Neural cell (in vitro differentiated cells): Measurements from ENCODE around the gene ADAMTS4. TPM values are rescaled to one million over a fixed set of nuclear protein-coding genes. Genes with fewer than 3 reads are reported as not detected.

Source experiments
- H2AFZ ChIP-seq: fragments of 200-600, 300-800 bp; sonication (generic), shearing (Covaris generic); 2 replicates; pipeline ENCODE4 v1.6.0; 2014; ENCODE audit warnings: low read depth, mild to moderate bottlenecking, antibody characterized with exemption, low read length, moderate library complexity
- H3F3A ChIP-seq: fragments of 200-600 bp; shearing (Covaris generic); 2 replicates; pipeline ENCODE4 v1.6.1; 2016; ENCODE audit warnings: mild to moderate bottlenecking, moderate library complexity, mixed read lengths, antibody characterized with exemption, low read length; ENCODE audit not compliant: insufficient read depth, poor library complexity, severe bottlenecking
- H3K27ac ChIP-seq: fragments of 200-600, 300-800 bp; sonication (generic), shearing (Covaris generic); 2 replicates; pipeline ENCODE4 v1.5.1; 2014; ENCODE audit warnings: mild to moderate bottlenecking, low read length, moderate library complexity
- H3K27me3 ChIP-seq: fragments of 300-800, 200-600 bp; sonication (generic), shearing (Covaris generic); 2 replicates; pipeline ENCODE4 v1.6.0; 2014; ENCODE audit warnings: mild to moderate bottlenecking, low read depth, low read length, moderate library complexity; ENCODE audit not compliant: insufficient read depth
- H3K36me3 ChIP-seq: fragments of 300-800, 200-600 bp; sonication (generic), shearing (Covaris generic); 2 replicates; pipeline ENCODE4 v1.5.1; 2014; ENCODE audit warnings: mild to moderate bottlenecking, antibody characterized with exemption, low read length, moderate library complexity; ENCODE audit not compliant: insufficient read depth
- H3K4me2 ChIP-seq: fragments of 300-800, 200-600 bp; sonication (generic), shearing (Covaris generic); 2 replicates; pipeline ENCODE4 v1.6.0; 2014; ENCODE audit warnings: mild to moderate bottlenecking, low read length
- H3K4me3 ChIP-seq: fragments of 300-800, 200-600 bp; sonication (generic), shearing (Covaris generic); 2 replicates; pipeline ENCODE4 v1.5.1; 2014; ENCODE audit warnings: mild to moderate bottlenecking, low read length, moderate library complexity
- H3K79me2 ChIP-seq: fragments of 200-600 bp; shearing (Covaris generic); replicated peaks from 2 replicates; pipeline ENCODE4 v1.6.0; 2014; ENCODE audit warnings: mild to moderate bottlenecking, low read length, moderate library complexity; ENCODE audit not compliant: insufficient read depth
- H3K9ac ChIP-seq: fragments of 300-800, 200-600 bp; sonication (generic), shearing (Covaris generic); 2 replicates; pipeline ENCODE4 v1.6.1; 2016; ENCODE audit warnings: mild to moderate bottlenecking, low read length, mixed read lengths
- H3K9me2 ChIP-seq: fragments of 200-600 bp; shearing (Covaris generic); 2 replicates; pipeline ENCODE4 v1.6.1; 2016; ENCODE audit warnings: mild to moderate bottlenecking, low read length, mixed read lengths; ENCODE audit not compliant: insufficient read depth
- H3K9me3 ChIP-seq: fragments of 200-600, 300-800 bp; sonication (generic), shearing (Covaris generic); 2 replicates; pipeline ENCODE4 v1.6.1; 2016; ENCODE audit warnings: mild to moderate bottlenecking, mixed run types, low read length, moderate library complexity, mixed read lengths
- H4K20me1 ChIP-seq: fragments of 200-600 bp; shearing (Covaris generic); 2 replicates; pipeline ENCODE4 v1.6.1; 2016; ENCODE audit warnings: mild to moderate bottlenecking, mixed run types; ENCODE audit not compliant: insufficient read depth
- EP300 ChIP-seq: fragments of 450-650 bp; conservative IDR thresholded peaks from 2 replicates; pipeline ENCODE4 v1.6.1; 2014; ENCODE audit warnings: antibody characterized with exemption, mild to moderate bottlenecking, moderate library complexity; ENCODE audit not compliant: poor library complexity, severe bottlenecking
- EZH2 ChIP-seq: fragments of 200-600, 300-800 bp; shearing (Covaris generic), sonication (generic); IDR thresholded peaks from 2 replicates; pipeline ENCODE4 v1.6.1; 2014; ENCODE audit warnings: antibody characterized with exemption, low read length, borderline replicate concordance, mild to moderate bottlenecking; ENCODE audit not compliant: insufficient read depth, poor library complexity, severe bottlenecking
- MXI1 ChIP-seq: fragments of 450-650 bp; conservative IDR thresholded peaks from 2 replicates; pipeline ENCODE4 v1.6.1; 2014; ENCODE audit warnings: antibody characterized with exemption, mild to moderate bottlenecking; ENCODE audit not compliant: poor library complexity, severe bottlenecking
- POLR2AphosphoS5 ChIP-seq: IDR thresholded peaks from 2 replicates; pipeline ENCODE4 v1.6.1; 2012
- RAD21 ChIP-seq: fragments of 450-650 bp; conservative IDR thresholded peaks from 2 replicates; pipeline ENCODE4 v1.6.1; 2014; ENCODE audit warnings: antibody characterized with exemption, mild to moderate bottlenecking, moderate library complexity
- SMC3 ChIP-seq: fragments of 450-650 bp; conservative IDR thresholded peaks from 2 replicates; pipeline ENCODE4 v1.6.1; 2014; ENCODE audit warnings: antibody characterized with exemption, mild to moderate bottlenecking, moderate library complexity; ENCODE audit not compliant: poor library complexity
- TAF1 ChIP-seq: IDR thresholded peaks from 2 replicates; pipeline ENCODE4 v1.6.1; 2012; ENCODE audit warnings: low read depth
- polyA plus RNA-seq: library from polyadenylated mRNA; depleted of rRNA; stranded (reverse); fragments of >200 nt; gene quantifications from 2 replicates; pipeline ENCODE4 v1.2.3, GENCODE V29; 2014
- TF ChIP-seq, protein P1 (sequence below): fragments of 450-650 bp; IDR thresholded peaks from 2 replicates; pipeline ENCODE4 v1.5.1; 2014; ENCODE audit warnings: antibody characterized with exemption, mild to moderate bottlenecking, moderate library complexity; ENCODE audit not compliant: poor library complexity, severe bottlenecking
- TF ChIP-seq, protein P2 (sequence below): IDR thresholded peaks from 2 replicates; pipeline ENCODE4 v1.6.1; 2012; ENCODE audit warnings: borderline replicate concordance

The ADAMTS4 gene
- polyA plus RNA-seq, 1 donor from 2014 or later: 0.04 TPM

DNA sequence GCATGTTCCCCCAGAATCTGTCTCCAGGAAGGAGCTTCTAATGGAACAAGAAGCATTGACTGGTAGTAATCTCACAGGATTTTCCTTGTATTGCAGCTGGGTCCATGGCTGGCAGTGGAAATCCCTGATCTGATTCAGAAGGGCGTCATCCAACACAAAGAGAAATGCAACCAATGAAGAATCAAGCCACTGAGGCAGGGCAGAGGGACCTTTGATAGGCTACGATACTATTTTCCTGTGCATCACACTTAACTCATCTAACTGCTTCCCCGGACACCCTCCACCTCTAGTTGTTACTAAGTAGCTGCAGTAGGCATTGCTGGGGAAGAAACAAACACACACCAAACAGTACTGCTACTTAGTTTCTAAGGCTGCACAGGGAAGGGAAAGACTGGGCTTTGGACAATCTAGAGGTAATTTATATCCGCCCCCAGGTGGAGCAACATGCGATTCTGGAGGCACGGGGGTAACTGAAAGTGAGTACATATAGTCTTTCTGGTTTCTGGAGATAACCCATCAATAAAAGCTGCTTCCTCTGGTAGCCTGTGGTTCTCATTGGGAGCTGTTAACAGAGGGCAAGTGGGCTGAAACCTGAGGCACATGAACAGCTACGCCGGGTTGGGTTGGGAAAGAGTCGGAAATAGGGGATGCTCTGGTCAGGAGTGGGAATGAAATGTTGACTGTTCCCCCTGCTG, 40.4 kb downstream of the ADAMTS4 start:
- peak overlapping the region; percentile 98 for H3K4me3 ChIP-seq
- peak overlapping the region; percentile 87 for H3K27ac ChIP-seq
- H4K20me1 ChIP-seq: no peaks in the 10 kb centered on the region
- no peaks in the 10 kb centered on the region for H3K36me3 ChIP-seq
- H3K4me2 ChIP-seq: peak overlapping the region; percentile 89
- no peaks in the 10 kb centered on the region for H3K27me3 ChIP-seq
- peaks cover 11% of the 10 kb centered on the region for H3K79me2 ChIP-seq
- H3K9me2 ChIP-seq: no peaks in the 10 kb centered on the region
- no peaks in the 10 kb centered on the region for H3F3A ChIP-seq
- TF ChIP-seq EP300: no peak
- TF ChIP-seq RAD21: no peak
- TF ChIP-seq POLR2AphosphoS5: no peak
- TF ChIP-seq SMC3: no peak
- no peak for TF ChIP-seq TAF1
- TF ChIP-seq EZH2: no peak
- TF ChIP-seq, protein P1, sequence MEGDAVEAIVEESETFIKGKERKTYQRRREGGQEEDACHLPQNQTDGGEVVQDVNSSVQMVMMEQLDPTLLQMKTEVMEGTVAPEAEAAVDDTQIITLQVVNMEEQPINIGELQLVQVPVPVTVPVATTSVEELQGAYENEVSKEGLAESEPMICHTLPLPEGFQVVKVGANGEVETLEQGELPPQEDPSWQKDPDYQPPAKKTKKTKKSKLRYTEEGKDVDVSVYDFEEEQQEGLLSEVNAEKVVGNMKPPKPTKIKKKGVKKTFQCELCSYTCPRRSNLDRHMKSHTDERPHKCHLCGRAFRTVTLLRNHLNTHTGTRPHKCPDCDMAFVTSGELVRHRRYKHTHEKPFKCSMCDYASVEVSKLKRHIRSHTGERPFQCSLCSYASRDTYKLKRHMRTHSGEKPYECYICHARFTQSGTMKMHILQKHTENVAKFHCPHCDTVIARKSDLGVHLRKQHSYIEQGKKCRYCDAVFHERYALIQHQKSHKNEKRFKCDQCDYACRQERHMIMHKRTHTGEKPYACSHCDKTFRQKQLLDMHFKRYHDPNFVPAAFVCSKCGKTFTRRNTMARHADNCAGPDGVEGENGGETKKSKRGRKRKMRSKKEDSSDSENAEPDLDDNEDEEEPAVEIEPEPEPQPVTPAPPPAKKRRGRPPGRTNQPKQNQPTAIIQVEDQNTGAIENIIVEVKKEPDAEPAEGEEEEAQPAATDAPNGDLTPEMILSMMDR: no peak
- H3K9me3 ChIP-seq: no peaks in the 10 kb centered on the region
- no peak overlapping the region for H2AFZ ChIP-seq
- H3K9ac ChIP-seq: peak overlapping the region; percentile 97

DNA sequence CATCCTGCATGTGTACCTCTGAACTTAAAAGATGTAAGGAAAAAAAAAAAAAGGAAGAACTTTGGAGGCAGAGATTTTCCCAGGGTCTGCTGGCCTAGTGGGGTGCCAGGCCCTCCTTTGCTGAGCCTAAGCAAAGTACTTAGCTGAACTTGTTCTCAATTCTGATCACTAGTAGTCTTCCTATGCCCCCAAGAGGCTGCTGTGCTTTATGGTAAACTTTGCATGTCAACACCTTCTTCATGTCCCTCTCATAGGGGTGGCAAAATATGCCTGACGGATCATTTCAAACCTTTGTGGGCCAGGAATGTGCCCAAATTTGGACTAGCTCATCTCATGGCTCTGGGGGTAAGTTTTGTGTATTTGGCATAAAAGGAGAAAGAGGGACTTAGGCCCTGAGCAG, 41.0 kb downstream of the ADAMTS4 start:
- Histone ChIP-seq H2AFZ (no peak overlapping the region), H4K20me1 (no peaks in the 10 kb centered on the region), H3K9me3 (no peaks in the 10 kb centered on the region), H3K9me2 (no peaks in the 10 kb centered on the region), H3K79me2 (peaks cover 11% of the 10 kb centered on the region), H3K9ac (no peak overlapping the region), H3K27me3 (no peaks in the 10 kb centered on the region), H3K4me3 (no peak overlapping the region), H3K36me3 (no peaks in the 10 kb centered on the region), H3F3A (no peaks in the 10 kb centered on the region), H3K4me2 (no peak overlapping the region), H3K27ac (no peak overlapping the region)
- TF ChIP-seq, protein P1: no peak
- TF ChIP-seq TAF1 (no peak), MXI1 (no peak), SMC3 (no peak), EP300 (no peak)
- TF ChIP-seq, protein P2, sequence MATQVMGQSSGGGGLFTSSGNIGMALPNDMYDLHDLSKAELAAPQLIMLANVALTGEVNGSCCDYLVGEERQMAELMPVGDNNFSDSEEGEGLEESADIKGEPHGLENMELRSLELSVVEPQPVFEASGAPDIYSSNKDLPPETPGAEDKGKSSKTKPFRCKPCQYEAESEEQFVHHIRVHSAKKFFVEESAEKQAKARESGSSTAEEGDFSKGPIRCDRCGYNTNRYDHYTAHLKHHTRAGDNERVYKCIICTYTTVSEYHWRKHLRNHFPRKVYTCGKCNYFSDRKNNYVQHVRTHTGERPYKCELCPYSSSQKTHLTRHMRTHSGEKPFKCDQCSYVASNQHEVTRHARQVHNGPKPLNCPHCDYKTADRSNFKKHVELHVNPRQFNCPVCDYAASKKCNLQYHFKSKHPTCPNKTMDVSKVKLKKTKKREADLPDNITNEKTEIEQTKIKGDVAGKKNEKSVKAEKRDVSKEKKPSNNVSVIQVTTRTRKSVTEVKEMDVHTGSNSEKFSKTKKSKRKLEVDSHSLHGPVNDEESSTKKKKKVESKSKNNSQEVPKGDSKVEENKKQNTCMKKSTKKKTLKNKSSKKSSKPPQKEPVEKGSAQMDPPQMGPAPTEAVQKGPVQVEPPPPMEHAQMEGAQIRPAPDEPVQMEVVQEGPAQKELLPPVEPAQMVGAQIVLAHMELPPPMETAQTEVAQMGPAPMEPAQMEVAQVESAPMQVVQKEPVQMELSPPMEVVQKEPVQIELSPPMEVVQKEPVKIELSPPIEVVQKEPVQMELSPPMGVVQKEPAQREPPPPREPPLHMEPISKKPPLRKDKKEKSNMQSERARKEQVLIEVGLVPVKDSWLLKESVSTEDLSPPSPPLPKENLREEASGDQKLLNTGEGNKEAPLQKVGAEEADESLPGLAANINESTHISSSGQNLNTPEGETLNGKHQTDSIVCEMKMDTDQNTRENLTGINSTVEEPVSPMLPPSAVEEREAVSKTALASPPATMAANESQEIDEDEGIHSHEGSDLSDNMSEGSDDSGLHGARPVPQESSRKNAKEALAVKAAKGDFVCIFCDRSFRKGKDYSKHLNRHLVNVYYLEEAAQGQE: no peak
